Smooth muscle cell (in vitro differentiated cells): ENCODE data around the gene CTDP1. TPM values are rescaled to one million over a fixed set of nuclear protein-coding genes. Genes with fewer than 3 reads are reported as not detected.
"Not testable (repeated sequence)": the region's sequence is repeated elsewhere in the genome, so short reads cannot be mapped to it uniquely, and the experiment has no call there.

Source experiments
- DNase-seq: peaks from one replicate; lab custom pipeline; 2025; ENCODE audit not compliant: unreplicated experiment; lab: John Stamatoyannopoulos, UW
- H2AFZ ChIP-seq: fragments of 200-600 bp; sonication (generic); 2 replicates; pipeline ENCODE4 v1.6.0; 2016; ENCODE audit warnings: antibody characterized with exemption, low read depth, mild to moderate bottlenecking
- H3F3A ChIP-seq: fragments of 200-600 bp; sonication (generic); 2 replicates; pipeline ENCODE4 v1.6.0; 2017; ENCODE audit warnings: antibody characterized with exemption, low read depth
- H3K27ac ChIP-seq: fragments of 200-600 bp; sonication (generic); 2 replicates; pipeline ENCODE4 v1.5.1; 2016; ENCODE audit warnings: low read depth, mild to moderate bottlenecking
- H3K27me3 ChIP-seq: fragments of 200-600 bp; sonication (generic); 2 replicates; pipeline ENCODE4 v1.6.1; 2016; ENCODE audit warnings: low read depth, mild to moderate bottlenecking
- H3K36me3 ChIP-seq: fragments of 200-600 bp; sonication (generic); 2 replicates; pipeline ENCODE4 v1.5.1; 2016; ENCODE audit warnings: low read depth
- H3K4me1 ChIP-seq: fragments of 200-600 bp; sonication (generic); 2 replicates; pipeline ENCODE4 v1.5.1; 2016; ENCODE audit warnings: low read depth
- H3K4me2 ChIP-seq: fragments of 200-600 bp; sonication (generic); 2 replicates; pipeline ENCODE4 v1.6.0; 2016; ENCODE audit warnings: mild to moderate bottlenecking
- H3K4me3 ChIP-seq: fragments of 200-600 bp; sonication (generic); 2 replicates; pipeline ENCODE4 v1.5.1; 2016; ENCODE audit warnings: mild to moderate bottlenecking
- H3K79me2 ChIP-seq: fragments of 200-600 bp; sonication (generic); 2 replicates; pipeline ENCODE4 v1.6.0; 2016; ENCODE audit warnings: low read depth, mild to moderate bottlenecking
- H3K9ac ChIP-seq: fragments of 200-600 bp; sonication (generic); 2 replicates; pipeline ENCODE4 v1.6.0; 2016; ENCODE audit warnings: low read depth
- H3K9me3 ChIP-seq: fragments of 200-600 bp; sonication (generic); replicated peaks from 2 replicates; pipeline ENCODE4 v1.5.1; 2016; ENCODE audit warnings: low read depth
- H4K20me1 ChIP-seq: fragments of 200-600 bp; sonication (generic); 2 replicates; pipeline ENCODE4 v1.6.0; 2016; ENCODE audit warnings: low read depth
- WGBS: methylation state at CpG from one replicate; pipeline ENCODE4 v1.1.7; 2016; ENCODE audit warnings: low lambda C conversion rate; 5-methylcytosine and 5-hydroxymethylcytosine counted together
- polyA plus RNA-seq: library from polyadenylated mRNA; unstranded; fragments of >200 nt; fragmentation: Nextera tagmentation; extraction: Ambion mirVana; gene quantifications from 2 replicates; pipeline ENCODE4 v1.2.1, GENCODE V29; 2016
- total RNA-seq: library from RNA; depleted of rRNA; stranded (reverse); fragments of >200 nt; gene quantifications from 2 replicates; pipeline ENCODE4 v1.2.3, GENCODE V29; 2014
- TF ChIP-seq, protein P1 (sequence below): fragments of 200-600 bp; sonication (generic); IDR thresholded peaks from 2 replicates; pipeline ENCODE4 v1.5.1; 2017; ENCODE audit warnings: borderline replicate concordance, mild to moderate bottlenecking, antibody characterized with exemption; ENCODE audit not compliant: insufficient read depth, poor library complexity, severe bottlenecking

The CTDP1 gene
- total and polyA plus RNA-seq, 2 experiments from 2014 or later: 14.1 to 18.4 TPM

DNA sequence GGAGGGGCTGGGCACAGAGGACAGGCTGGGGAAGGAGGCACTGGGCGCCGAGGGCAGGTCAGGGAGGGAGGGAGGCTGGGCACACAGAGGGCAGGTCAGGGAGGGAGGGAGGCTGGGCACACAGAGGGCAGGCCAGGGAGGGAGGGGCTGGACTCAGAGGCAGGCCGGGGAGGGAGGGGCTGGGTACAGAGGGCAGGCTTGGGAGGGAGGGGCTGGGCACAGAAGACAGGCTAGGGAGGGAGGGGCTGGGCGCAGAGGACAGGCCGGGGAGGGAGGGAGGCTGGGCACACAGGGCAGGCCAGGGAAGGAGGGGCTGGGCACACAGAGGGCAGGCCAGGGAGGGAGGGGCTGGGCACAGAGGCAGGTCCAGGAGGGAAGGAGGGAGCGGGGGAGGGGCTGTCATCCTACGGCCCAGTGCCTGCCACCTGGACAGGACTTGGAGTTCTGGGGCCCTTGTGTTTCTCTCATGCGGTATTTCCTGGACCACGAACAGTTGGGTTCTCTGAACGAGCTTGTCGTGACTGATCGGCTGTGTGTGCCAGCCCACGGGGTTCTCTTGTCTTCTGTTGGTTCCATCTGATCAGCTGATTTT is 71.5 kb downstream of the CTDP1 start:
- H3K4me2 ChIP-seq: no peak overlapping the region
- H3K79me2 ChIP-seq: no peaks in the 10 kb centered on the region
- no peaks in the 10 kb centered on the region for H3F3A ChIP-seq
- no peak overlapping the region for H3K9ac ChIP-seq
- no peaks in the 10 kb centered on the region for H3K36me3 ChIP-seq
- no peak overlapping the region for H3K4me3 ChIP-seq
- over 99% methylated on average over 6 of the region's 13 CpGs for WGBS
- no peak overlapping the region for H2AFZ ChIP-seq
- TF ChIP-seq, protein P1, sequence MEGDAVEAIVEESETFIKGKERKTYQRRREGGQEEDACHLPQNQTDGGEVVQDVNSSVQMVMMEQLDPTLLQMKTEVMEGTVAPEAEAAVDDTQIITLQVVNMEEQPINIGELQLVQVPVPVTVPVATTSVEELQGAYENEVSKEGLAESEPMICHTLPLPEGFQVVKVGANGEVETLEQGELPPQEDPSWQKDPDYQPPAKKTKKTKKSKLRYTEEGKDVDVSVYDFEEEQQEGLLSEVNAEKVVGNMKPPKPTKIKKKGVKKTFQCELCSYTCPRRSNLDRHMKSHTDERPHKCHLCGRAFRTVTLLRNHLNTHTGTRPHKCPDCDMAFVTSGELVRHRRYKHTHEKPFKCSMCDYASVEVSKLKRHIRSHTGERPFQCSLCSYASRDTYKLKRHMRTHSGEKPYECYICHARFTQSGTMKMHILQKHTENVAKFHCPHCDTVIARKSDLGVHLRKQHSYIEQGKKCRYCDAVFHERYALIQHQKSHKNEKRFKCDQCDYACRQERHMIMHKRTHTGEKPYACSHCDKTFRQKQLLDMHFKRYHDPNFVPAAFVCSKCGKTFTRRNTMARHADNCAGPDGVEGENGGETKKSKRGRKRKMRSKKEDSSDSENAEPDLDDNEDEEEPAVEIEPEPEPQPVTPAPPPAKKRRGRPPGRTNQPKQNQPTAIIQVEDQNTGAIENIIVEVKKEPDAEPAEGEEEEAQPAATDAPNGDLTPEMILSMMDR: no peak
- H3K27me3 ChIP-seq: no peaks in the 10 kb centered on the region
- no peak overlapping the region for H3K27ac ChIP-seq
- DNase-seq: no peak
- no peaks in the 10 kb centered on the region for H3K9me3 ChIP-seq
- peaks cover 12% of the 10 kb centered on the region for H4K20me1 ChIP-seq
- no peaks in the 10 kb centered on the region for H3K4me1 ChIP-seq

DNA sequence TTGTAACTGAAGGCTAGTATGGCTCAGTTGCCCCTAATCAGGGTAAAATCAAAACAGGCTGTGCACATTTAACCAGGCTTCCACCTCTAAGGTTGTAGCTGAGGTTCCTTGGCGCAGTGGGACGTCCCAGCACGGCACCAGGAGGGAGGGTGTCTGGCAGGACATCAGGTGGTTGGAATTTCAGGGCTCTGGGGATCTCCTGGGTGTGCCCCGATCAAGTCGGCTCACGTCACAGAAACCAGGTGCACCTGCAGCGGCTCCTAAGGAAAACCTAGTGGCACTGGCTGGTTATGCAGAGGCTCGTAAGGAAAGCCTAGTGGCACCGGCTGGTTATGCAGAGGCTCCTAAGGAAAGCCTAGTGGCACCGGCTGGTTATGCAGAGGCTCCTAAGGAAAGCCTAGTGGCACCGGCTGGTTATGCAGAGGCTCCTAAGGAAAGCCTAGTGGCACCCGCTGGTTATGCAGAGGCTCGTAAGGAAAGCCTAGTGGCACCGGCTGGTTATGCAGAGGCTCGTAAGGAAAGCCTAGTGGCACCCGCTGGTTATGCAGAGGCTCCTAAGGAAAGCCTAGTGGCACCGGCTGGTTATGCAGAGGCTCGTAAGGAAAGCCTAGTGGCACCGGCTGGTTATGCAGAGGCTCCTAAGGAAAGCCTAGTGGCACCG is 72.4 kb downstream of the CTDP1 start:
- H3K27me3 ChIP-seq, H3K9me3 ChIP-seq, H3K4me1 ChIP-seq, H3K27ac ChIP-seq, H3K4me2 ChIP-seq, H3K79me2 ChIP-seq, H3K4me3 ChIP-seq, H3K9ac ChIP-seq, H3F3A ChIP-seq, H3K36me3 ChIP-seq, DNase-seq, H2AFZ ChIP-seq: not testable (repeated sequence)
- 97% methylated on average over 18 of the region's 20 CpGs for WGBS
- H4K20me1 ChIP-seq: peaks cover 12% of the 10 kb centered on the region

GRCh38 chr18:79752946-79753345 is 73.3 kb downstream of the CTDP1 start:
- not testable (repeated sequence) for H3K36me3 ChIP-seq, H3K9ac ChIP-seq, H3F3A ChIP-seq, H2AFZ ChIP-seq, H3K4me3 ChIP-seq, H3K27me3 ChIP-seq, H3K4me1 ChIP-seq, H3K79me2 ChIP-seq, H3K27ac ChIP-seq, H3K4me2 ChIP-seq, H3K9me3 ChIP-seq, DNase-seq
- H4K20me1 ChIP-seq: peaks cover 11% of the 10 kb centered on the region
- 92% methylated on average over 8 of the region's 8 CpGs for WGBS

DNA sequence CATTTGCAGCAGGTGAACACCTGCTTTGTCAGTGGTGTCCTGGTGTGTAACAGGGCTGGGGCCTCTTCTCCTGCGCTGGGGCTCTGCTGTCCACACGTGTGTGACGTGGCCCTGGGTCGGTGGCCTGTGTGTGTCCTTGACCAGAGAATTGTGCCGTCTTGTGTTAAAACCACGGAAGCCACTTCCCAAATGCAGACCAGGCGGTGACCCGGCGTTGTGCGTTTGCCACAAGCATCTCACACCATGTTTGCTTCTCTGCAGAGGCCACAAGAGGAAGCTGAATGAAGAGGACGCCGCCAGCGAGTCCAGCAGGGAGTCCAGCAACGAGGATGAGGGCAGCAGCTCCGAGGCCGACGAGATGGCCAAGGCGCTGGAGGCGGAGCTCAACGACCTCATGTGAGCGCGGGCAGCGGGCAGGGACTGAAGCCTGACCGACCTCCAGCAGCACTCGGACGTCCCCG is 73.8 kb downstream of the CTDP1 start:
- no peaks in the 10 kb centered on the region for H3F3A ChIP-seq
- no peaks in the 10 kb centered on the region for H3K27me3 ChIP-seq
- H3K9ac ChIP-seq: no peak overlapping the region
- no peak overlapping the region for H3K4me2 ChIP-seq
- no peak overlapping the region for H2AFZ ChIP-seq
- DNase-seq: no peak
- H3K4me1 ChIP-seq: no peaks in the 10 kb centered on the region
- no peak overlapping the region for H3K27ac ChIP-seq
- H3K4me3 ChIP-seq: no peak overlapping the region
- no peaks in the 10 kb centered on the region for H3K9me3 ChIP-seq
- WGBS: 95% methylated on average over 27 of the region's 27 CpGs
- no peaks in the 10 kb centered on the region for H3K36me3 ChIP-seq
- peaks cover 8% of the 10 kb centered on the region for H4K20me1 ChIP-seq
- no peaks in the 10 kb centered on the region for H3K79me2 ChIP-seq
- TF ChIP-seq, protein P1: no peak
